Caki2 (cell line): Measurements from ENCODE around the gene NACC2. TPM values are rescaled to one million over a fixed set of nuclear protein-coding genes. Genes with fewer than 3 reads are reported as not detected.
"Not testable (repeated sequence)": the region's sequence is repeated elsewhere in the genome, so short reads cannot be mapped to it uniquely, and the experiment has no call there.

Experiments used
- DNase-seq: peaks from one replicate; pipeline ENCODE4 v3.0.0-alpha.2; 2015; ENCODE audit warnings: low read depth
- in situ Hi-C: cut with HindIII; loops from 2 replicates; pipeline ENCODE4 v1.10.0; 2016; ENCODE audit warnings: low sequenced_read_pairs, low pct_unique_long_range_greater_than_20kb, mixed read lengths
- total RNA-seq: library from RNA; depleted of rRNA; stranded (reverse); fragments of >200 nt; shearing (Covaris generic); gene quantifications from 2 replicates; pipeline ENCODE4 v1.2.3, GENCODE V29; 2014; ENCODE audit warnings: low replicate concordance

The NACC2 gene
- total RNA-seq, 1 experiment from 2014 or later: 20.2 TPM

DNA sequence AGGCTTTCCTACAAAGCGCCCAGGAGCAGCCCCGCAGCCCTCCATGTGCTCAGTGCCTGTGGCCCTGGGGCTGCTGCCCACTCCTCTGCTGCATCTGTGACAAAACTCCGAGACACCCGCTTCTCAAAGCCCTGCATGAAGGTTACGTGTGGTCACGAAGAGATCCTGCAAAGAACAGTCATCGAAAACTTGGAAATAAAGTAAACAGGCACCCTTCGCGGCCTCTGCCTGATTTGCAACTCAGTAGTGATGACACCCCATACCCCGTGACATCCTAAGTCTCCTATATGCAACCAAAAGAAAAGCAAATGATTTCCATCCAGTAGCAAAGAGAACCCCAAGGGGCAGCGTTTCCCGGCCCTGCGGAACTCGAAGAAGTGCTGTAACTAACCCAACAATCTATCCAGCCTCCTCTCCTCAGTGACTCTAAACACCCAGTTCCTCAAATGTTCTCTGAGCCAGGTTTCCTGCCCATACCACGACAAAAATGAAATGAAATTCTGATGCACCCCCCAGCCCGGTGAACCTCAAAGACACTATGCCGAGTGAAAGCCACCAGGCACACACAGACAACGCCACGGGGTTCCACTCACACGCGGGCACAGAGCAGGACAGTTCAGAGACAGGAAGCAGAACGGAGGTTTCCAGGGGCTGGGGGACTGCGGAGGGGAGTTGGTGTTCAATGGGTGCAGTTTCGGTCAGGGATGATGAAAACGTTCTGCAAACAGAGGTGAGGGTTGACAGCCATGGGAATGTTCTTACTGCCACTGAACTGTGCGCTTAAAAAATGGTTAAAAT is 19.0 kb downstream of the NACC2 start:
- no peak for DNase-seq
- in situ Hi-C loops: no loop called here

DNA sequence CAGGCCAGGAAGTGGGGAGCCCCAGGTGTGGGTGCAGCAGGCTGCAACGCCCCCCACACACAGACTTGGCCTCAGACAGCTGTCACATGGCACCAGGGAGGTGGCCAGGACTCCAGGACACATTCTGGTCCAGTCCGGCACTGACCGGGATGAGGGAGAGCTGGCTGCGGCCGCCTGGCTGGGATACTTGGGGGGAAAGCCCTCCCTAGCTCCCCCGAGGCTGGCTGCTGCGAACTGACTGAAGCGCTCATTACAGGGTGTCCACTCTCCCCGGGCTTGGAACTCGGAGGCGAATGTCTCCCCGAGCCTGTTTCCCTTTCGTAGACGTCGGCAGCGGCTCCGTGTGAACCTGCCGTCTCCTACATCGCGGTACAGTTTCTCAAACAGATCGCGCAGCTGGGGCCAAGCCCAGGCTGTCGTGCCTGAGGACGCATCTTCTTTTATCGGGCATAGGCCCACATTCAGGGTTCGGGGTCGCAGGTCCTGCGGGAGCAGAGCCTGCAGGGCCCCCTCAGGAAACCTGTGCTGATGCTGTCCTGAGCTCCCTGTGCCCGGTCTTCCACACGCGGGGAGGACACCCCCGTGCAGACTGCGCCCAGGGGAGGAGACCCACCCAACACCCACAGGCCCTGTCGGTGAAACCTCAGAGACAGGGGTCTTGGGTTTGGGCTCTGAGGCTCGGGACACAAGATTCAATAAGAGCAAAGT is 19.8 kb downstream of the NACC2 start:
- no peak for DNase-seq
- in situ Hi-C loops: no loop called here

- in situ Hi-C loops: no loop called here
- DNase-seq: no peak
Observed at GRCh38 chr9:136074706-136075105, 20.4 kb downstream of the NACC2 start.

GRCh38 chr9:136062657-136063439 is 32.2 kb downstream of the NACC2 start:
- in situ Hi-C loops: no loop called here
- no peak for DNase-seq

- in situ Hi-C loops, DNase-seq: not testable (repeated sequence)
Observed at GRCh38 chr9:136061916-136062315, 33.2 kb downstream of the NACC2 start.

DNA sequence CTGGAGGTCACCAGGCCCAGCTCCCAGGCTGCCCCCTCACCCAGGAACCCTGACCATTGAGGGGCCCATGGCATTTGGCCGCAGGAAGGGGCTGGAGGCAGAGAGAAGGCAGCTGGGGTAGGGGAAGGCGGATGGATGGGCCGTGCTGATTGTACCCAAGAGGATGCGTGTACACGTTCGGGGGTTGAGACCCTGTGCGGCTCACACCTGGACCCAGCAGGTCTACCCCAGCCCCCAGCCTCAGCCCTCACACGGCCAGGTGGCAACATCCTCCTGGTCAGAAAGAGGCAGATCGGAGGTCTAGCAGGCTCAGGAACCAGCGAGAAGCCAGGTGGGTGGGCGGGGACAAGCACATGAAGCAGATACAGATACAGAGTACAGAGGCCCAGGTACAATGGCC is 33.7 kb downstream of the NACC2 start:
- in situ Hi-C loops: no loop called here
- DNase-seq: no peak

DNA sequence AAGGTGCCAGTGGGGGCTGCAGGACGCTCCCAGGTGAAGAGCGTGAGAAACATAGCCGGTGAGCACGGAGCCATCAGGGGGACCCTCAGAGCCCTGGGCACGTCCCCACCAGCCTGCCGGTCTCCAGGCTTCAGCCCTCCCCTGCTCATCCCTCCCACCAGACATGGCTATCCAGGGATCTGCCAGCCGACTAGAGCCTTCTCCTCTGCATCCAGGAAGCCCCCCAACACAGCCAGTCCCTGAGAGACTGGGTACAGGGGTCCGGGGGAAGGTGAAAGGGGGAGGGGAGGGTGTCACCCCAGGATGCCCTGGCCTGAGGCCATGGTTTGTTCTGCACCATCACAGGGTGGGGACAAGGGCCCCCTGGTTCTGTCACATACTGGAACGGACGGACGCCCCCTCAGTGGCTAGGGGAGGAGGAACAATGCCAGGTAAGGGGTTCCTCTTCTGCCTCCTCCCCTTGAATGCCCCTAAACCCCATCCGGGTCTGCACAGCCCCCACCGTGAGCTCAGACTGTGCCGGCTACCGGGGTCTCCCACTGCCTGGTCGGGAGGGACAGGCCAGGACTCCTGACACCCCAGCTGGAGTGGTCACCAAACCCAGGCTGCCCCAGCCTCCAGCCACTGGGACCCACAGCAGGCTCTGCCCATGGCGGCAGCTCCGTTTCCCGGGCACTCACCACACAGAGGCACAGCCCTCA is 34.3 kb downstream of the NACC2 start:
- DNase-seq: no peak
- in situ Hi-C loops: no loop called here

DNA sequence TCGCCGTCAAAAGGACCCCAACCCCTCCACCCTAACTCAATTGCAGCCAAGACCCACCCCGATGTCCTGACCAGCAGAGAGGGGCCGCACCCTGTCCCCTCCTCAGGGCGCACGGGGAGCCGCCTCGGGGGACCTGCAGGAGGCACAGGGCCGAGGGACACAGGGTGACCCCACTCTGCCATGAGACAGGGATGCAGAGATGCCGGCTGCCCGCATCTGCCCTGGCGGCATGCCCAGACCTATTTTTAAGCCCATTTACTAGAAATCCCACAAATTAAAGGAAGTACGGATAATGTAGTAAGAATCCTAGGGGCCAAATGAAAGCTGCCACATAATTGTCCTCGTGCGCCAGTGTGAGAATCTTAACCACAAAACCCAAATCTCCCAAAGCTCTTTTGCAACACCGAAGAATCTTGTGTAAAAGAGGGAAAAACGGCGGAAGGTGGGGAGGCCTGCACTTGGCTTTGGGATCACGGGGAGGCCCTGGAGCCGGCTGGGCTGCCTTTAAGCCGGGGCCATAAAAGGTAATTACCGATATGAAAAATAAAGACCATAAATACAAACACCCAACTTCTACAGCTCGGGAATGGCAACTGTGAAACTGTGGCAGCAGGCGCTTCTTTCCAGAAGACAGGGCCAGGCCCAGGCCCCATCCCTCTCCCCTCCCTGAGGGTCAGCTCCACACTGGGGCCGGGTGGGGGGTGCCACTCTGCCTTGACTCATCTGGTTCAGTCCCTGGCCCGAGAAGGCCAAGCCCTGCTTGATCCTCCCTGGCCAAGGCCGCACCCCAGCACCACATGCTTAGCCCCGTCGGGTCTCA is 35.0 kb downstream of the NACC2 start:
- in situ Hi-C loops: no loop called here
- no peak for DNase-seq

DNA sequence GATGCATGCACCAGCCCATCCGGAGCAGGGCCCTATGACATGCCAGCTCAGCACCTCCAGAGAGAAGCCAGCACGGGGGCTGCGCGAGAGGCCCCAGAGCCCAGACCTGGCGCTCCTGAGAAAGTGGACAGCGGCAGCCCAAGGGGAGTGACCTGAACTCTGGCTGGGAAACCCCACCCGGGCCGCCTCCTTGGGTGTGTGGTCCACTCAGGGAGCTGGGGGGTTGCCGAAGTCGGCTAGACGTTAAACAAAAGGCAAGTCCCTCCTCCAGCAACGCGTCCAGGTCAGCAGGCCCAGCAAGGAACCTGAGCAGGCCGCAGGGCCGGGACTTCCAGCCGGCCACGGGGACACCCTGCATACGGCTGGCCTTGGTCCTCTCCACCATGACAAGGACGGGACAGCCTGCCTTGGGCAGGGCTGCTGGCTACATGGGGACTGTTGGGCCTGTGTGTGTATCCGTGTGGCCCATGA is 35.7 kb downstream of the NACC2 start:
- in situ Hi-C loops: no loop called here
- no peak for DNase-seq

- in situ Hi-C loops: no loop called here
- no peak for DNase-seq
Observed at GRCh38 chr9:136058801-136059302, 36.2 kb downstream of the NACC2 start.

DNA sequence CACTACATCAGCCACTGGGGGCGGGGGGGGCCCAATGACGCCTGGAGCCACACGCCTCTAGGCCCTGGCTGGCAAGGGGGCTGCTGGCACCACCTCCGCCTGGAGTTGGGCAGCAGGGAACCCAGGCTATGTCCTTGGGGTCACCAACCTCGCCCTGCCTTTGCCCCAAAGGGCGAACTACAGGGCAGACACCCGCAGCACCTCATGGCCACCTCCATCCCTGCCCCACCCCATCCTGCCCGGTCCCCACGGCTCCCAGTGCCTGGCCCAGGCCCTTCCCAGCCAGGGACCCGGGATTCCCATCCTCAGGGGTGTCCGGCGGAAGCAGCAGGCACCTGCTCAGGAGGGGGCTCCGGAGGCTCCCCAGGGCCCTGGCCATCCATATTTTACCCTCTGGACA is 37.0 kb downstream of the NACC2 start:
- in situ Hi-C loops: no loop called here
- DNase-seq: no peak

- in situ Hi-C loops: no loop called here
Observed at GRCh38 chr9:136057236-136058081, 37.6 kb downstream of the NACC2 start.

GRCh38 chr9:136056546-136057235 is 38.4 kb downstream of the NACC2 start:
- in situ Hi-C loops: no loop called here
- no peak for DNase-seq

More at GRCh38 chr9:136057236-136058081, 37.6 kb downstream of the NACC2 start:
- no peak for DNase-seq

DNA sequence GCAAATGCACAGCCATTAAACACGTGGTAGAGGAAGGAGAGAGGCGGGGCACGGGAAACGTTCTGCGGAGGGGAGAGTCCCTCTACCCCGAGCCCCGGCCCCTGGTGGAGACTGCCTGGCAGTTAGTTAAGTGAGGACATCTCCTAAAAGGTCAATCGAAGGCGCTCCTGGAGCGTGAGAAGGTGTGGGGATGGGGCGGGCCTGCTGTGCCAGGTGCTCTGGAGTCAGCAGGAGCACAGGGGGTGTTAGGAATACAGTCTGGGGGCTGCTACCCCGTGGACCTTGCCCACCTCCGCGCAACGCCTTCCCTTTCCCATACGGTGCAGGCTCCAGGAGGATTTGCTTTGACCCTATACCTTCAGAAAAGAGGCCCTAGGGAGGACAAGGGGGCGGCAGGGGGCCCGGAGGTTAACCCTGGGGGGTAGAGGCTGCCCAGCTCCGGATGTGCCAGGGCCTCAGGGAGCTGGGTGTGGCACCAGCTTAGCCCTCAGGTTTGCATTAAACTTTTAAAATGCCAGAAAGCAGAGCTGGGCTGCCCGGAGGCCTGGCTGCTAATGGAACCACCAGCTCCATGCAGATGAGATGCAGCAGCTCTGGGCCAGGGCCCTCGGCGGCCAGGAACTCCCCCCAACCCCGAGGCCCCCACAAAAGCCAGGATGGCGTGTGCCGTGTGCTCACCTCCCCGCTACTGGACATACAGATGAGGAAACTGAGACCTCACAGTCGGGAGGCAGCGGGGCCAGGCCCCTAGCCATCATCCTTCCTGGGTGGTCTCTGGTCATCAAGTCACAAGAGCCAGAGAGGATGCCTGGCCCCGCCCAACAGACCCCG is 39.2 kb downstream of the NACC2 start:
- in situ Hi-C loops: no loop called here
- DNase-seq: no peak
